GM18873 (cell line): ENCODE data around the gene KIF13A.
"Not testable (repeated sequence)": the region's sequence is repeated elsewhere in the genome, so short reads cannot be mapped to it uniquely, and the experiment has no call there.

ENCODE experiments used
- ATAC-seq: cut with Tn5 transposase; IDR thresholded peaks from one replicate; pipeline ENCODE4 v1.9.1; 2021; ENCODE audit warnings: mild to moderate bottlenecking, moderate library complexity, moderate number of reproducible peaks; ENCODE audit not compliant: unreplicated experiment, low FRiP score

Gene KIF13A

GRCh38 chr6:17856306-17856705 is 131.1 kb downstream of the KIF13A start:
- no peak for ATAC-seq

DNA sequence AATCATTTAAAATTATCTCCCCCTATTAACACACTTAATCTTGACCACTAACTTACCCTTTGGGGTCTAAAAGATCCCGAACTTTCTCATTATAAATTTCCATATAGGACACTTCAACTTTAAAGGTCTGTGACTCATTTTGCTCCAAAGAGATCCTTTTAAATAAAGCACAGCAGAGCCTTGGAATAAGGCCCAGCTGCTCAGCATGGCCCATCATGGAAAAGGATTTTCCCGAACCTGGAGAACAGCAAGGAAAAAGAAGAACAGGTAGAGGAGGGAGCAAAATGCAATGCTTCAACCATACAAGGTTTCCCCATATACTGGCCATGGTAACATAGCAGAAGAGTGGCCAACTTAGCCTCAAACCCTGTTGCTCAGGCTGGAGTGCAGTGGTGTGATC is 132.1 kb downstream of the KIF13A start:
- ATAC-seq: no peak

- no peak for ATAC-seq
Observed at GRCh38 chr6:17853533-17853932, 133.9 kb downstream of the KIF13A start.

- ATAC-seq: no peak
Observed at GRCh38 chr6:17851720-17852161, 135.7 kb downstream of the KIF13A start.

GRCh38 chr6:17851001-17851719 is 136.3 kb downstream of the KIF13A start:
- ATAC-seq: no peak

DNA sequence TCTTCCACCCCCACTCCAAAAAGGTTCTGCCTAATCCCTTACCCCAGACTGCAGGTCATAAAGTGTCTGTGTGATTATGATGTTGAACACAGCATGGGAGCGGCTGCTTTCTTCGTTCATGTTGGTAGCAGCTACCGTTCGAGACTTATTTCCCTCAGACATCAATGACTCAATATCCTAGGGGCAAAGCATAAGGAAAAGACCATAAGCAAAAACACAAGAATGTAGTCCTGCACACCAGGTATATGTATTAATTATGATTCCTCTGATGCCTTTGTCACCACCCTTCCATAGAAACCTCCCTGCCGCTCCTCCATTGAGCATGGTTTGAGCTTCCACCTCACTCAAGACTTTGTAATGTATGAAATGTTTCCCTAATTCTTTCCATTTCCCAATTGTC is 137.2 kb downstream of the KIF13A start:
- ATAC-seq: no peak

DNA sequence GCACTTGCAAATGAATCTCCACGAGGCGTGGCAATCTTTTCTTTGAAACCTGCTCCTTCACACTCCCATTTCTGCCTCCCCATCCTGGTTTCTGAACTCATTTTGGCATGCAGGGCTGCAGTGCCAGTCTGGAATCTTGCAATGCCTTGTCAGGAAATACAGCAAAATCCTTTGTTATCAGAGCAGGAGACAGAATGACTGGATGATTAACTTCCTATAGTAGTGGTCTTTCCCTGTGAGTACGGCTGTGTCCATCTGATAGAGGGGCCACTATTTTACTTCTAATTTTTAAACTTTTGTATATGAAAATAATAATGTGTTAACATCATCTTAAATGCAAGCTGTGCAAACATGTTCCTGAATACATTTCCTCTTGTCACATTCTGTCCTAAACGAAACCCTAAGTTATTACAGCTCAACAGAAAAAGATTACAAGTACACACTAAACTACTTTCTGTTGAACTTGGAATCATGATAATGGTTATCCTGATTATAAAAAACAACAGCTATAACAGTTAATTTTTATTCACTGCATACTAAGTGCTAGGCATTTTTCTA is 140.2 kb downstream of the KIF13A start:
- ATAC-seq: no peak

DNA sequence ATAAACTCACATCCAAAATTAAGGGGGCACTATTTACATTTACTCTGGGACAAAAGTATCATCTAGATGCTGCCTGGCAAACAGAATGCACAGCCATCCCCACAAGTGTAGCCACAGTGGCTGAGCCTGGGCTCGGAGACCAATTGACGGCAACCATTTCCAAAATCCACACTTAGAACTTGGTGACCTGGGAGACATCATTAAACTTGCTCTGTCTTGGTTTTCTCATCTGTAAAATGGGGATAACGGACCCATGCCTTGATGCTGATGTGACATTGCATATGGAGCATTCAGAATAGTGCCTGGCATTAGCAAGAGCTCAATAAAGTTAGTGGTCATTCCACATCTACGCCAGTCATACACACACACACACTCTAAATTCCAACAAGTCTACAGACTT is 140.7 kb downstream of the KIF13A start:
- ATAC-seq: no peak

DNA sequence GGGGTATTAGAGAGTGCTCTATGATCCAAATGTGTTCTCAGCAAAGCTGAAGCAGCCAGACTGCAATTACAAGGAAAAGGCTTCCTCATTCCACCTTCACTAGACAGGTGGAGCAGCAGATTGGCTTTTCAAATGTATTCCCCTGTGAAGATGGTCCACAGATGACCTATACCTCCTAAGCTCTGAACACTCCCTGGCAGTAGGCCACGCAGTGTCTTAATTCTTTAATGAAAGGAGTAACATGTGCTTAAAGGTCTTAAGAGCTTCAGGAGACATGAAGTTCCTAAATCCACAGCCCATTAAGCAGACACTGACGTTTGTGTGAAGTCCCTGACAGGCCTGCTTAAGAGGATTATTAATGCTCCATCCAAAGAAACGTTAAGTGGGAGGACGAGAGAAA is 141.8 kb downstream of the KIF13A start:
- ATAC-seq: no peak

DNA sequence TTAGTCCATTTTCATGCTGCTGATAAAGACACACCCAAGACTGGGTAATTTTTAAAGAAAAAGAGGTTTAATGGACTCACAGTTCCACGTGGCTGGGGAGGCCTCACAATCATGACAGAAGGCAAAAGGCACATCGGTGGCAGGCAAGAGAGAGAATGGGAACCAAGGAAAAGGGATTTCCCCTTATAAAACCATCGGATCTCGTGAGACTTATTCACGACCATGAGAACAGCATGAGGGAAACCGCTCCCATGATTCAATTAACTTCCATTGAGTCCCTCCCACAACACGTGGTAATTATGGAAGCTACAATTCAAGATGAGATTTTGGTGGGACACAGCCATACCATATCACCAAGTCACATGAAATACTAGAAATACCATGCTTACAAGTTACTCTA is 142.5 kb downstream of the KIF13A start:
- not testable (repeated sequence) for ATAC-seq

- ATAC-seq: no peak
Observed at GRCh38 chr6:17842934-17843821, 144.3 kb downstream of the KIF13A start.

- ATAC-seq: no peak
Observed at GRCh38 chr6:17842014-17842776, 145.2 kb downstream of the KIF13A start.

- no peak for ATAC-seq
Observed at GRCh38 chr6:17839513-17840223, 147.8 kb downstream of the KIF13A start.

- no peak for ATAC-seq
Observed at GRCh38 chr6:17836293-17836692, 151.1 kb downstream of the KIF13A start.

- ATAC-seq: no peak
Observed at GRCh38 chr6:17835784-17836183, 151.7 kb downstream of the KIF13A start.

GRCh38 chr6:17831135-17831534 is 156.3 kb downstream of the KIF13A start:
- no peak for ATAC-seq

DNA sequence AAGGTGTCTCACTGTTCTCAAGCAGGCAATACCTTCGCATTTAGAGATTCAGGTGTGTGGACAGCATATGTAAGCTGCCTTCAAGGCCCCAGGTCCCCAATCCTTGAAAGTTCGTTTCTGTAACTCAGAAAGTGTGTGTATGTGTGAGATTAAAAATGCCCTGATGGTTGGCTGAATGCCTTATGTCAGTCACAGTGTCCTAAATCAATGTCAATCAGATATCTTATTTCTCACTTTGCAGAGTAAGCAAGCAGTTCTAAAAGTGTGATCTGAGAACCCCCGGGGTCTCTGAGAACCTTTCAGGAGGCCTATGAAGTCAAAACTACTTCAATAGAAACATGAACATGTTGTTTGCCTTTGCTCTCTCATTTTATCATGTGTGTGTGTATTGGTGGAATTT is 157.5 kb downstream of the KIF13A start:
- ATAC-seq: no peak

- no peak for ATAC-seq
Observed at GRCh38 chr6:17828149-17828548, 159.3 kb downstream of the KIF13A start.

DNA sequence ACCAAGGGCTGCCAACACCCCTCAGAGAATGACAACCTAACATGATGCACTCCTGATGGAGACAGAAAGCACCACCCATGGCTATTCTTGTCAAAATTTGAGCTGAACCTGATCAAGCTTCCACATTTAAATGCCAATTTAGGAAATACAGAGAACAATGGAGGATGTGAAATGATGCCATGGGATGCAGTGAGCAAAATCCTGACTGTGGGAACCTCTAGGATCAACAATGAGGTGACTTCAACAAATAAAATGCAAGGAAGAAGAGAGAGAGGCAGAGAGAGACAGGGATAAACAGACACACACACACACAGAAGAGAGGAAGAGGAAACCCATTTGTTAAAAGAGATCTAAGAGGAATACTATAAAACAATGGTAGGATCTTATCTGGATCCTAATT is 161.1 kb downstream of the KIF13A start:
- no peak for ATAC-seq

DNA sequence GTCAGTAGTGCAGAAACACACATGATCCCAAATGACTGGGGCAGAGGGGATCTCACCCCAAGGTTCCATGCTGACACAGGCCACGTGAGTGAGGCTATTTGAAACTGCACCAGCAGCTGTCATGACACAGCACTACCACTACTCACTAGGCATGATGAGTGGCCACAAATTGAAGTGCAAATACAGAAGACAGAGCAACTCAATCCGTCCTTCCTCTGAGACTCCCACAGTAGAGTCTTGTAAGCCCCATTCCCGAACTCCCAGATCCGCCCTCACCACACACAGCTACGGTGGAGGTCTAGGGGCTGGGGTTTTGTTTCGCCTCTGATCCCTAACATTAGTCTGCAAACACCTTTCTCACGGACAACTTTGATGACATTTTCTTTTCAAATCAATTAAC is 167.4 kb downstream of the KIF13A start:
- no peak for ATAC-seq
